Colonic mucosa (tissue), 4 donors: ENCODE results near the gene CYP4Z1. TPM values are rescaled to one million over a fixed set of nuclear protein-coding genes. Genes with fewer than 3 reads are reported as not detected.
"Not testable (repeated sequence)": the region's sequence is repeated elsewhere in the genome, so short reads cannot be mapped to it uniquely, and the experiment has no call there.

Experiments used
- DNase-seq: peaks from one replicate; pipeline ENCODE4 v3.0.0-alpha.2; 2020
- H3K27ac ChIP-seq: fragments of 200-600 bp; one replicate; pipeline ENCODE4 v1.8.0; 2021
- H3K27me3 ChIP-seq: fragments of 200-600 bp; one replicate; pipeline ENCODE4 v1.8.0; 2021
- H3K36me3 ChIP-seq: fragments of 200-600 bp; one replicate; pipeline ENCODE4 v1.8.0; 2021
- H3K4me1 ChIP-seq: fragments of 200-600 bp; one replicate; pipeline ENCODE4 v1.8.0; 2021; ENCODE audit warnings: mild to moderate bottlenecking
- H3K4me3 ChIP-seq: fragments of 200-600 bp; one replicate; pipeline ENCODE4 v1.8.0; 2021
- H3K9ac ChIP-seq, 2 donors: one replicate each; pipeline ENCODE4 v1.7.0; 2013; ENCODE audit warnings: control low read depth in 2 of 2, low read depth in 2 of 2, low read length in 2 of 2
- H3K9me3 ChIP-seq: fragments of 200-600 bp; one replicate; pipeline ENCODE4 v1.8.0; 2021
- intact Hi-C: fragments of 100-400 bp; cut with DNase I; formaldehyde crosslinking; loops from one replicate; pipeline ENCODE4 v1.14.1; 2022
- total RNA-seq, 2 donors: library from RNA; stranded (reverse); fragmentation: NEBNext Ultra II Directional in 1 of 2; extraction: Animal tissue kit (Norgen Biotek cat#: 25700) in 1 of 2; gene quantifications; one replicate each; pipeline ENCODE4 v1.2.1, GENCODE V29; 2021
- TF ChIP-seq, protein P1 (sequence below): fragments of 200-600 bp; IDR thresholded peaks from one replicate; pipeline ENCODE4 v1.8.0; 2022; ENCODE audit warnings: antibody characterized with exemption, mild to moderate bottlenecking
- donor health status: healthy.
- donor health status: DM: no; HTN: no; CAD: no.
- donor health status: DM: no; HTN: no; CAD: no.

Gene CYP4Z1
- total RNA-seq, 2 donors from 2014 or later: not detected

DNA sequence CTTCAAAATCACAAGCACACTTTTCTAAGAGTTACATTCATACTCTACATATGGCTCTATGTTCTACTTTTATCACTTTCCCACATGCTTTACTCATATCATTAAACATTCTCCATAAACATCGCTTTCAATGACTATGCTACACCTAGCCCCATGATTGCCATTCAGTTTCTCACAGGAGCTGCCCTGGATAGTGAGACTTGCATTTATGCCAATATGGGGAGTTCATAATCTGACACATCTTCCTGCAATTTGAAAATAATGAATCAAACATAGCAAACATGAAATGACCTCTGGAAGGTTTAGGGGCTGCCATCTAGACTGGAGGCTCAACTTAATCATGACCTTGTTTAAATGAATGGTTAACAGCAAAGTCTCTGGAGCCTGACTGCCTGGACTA is 61.2 kb downstream of the CYP4Z1 start:
- Histone ChIP-seq H3K9ac (no peak overlapping the region), H3K9me3 (no peaks in the 10 kb centered on the region), H3K27ac (no peak overlapping the region), H3K27me3 (no peaks in the 10 kb centered on the region), H3K36me3 (no peaks in the 10 kb centered on the region), H3K4me1 (no peaks in the 10 kb centered on the region), H3K4me3 (no peak overlapping the region)
- TF ChIP-seq, protein P1, sequence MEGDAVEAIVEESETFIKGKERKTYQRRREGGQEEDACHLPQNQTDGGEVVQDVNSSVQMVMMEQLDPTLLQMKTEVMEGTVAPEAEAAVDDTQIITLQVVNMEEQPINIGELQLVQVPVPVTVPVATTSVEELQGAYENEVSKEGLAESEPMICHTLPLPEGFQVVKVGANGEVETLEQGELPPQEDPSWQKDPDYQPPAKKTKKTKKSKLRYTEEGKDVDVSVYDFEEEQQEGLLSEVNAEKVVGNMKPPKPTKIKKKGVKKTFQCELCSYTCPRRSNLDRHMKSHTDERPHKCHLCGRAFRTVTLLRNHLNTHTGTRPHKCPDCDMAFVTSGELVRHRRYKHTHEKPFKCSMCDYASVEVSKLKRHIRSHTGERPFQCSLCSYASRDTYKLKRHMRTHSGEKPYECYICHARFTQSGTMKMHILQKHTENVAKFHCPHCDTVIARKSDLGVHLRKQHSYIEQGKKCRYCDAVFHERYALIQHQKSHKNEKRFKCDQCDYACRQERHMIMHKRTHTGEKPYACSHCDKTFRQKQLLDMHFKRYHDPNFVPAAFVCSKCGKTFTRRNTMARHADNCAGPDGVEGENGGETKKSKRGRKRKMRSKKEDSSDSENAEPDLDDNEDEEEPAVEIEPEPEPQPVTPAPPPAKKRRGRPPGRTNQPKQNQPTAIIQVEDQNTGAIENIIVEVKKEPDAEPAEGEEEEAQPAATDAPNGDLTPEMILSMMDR: no peak
- intact Hi-C loops: no loop called here
- DNase-seq: no peak

DNA sequence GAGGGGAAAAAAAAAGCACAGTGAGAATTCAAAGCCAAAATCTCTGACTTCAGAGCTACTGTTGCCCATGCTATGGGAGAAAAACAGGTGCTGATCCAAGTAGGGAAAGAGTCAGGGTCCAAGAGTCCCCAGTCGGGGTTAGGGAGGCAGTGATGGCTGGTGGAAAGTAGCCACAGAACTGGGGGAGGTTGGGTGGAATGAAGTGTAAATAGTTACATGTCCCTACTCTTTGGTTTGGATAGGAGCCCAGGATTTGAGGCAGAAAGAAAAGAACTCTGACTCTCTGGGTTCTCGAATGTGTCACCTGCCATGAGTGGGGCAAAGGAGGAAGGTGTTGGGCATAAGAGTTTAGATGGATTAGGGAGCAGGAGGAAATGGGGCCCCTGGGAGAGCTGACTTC is 61.8 kb downstream of the CYP4Z1 start:
- H3K9me3 ChIP-seq, H3K9ac ChIP-seq, DNase-seq, H3K4me1 ChIP-seq, H3K27ac ChIP-seq, intact Hi-C loops, H3K36me3 ChIP-seq, H3K27me3 ChIP-seq, H3K4me3 ChIP-seq: not testable (repeated sequence)

DNA sequence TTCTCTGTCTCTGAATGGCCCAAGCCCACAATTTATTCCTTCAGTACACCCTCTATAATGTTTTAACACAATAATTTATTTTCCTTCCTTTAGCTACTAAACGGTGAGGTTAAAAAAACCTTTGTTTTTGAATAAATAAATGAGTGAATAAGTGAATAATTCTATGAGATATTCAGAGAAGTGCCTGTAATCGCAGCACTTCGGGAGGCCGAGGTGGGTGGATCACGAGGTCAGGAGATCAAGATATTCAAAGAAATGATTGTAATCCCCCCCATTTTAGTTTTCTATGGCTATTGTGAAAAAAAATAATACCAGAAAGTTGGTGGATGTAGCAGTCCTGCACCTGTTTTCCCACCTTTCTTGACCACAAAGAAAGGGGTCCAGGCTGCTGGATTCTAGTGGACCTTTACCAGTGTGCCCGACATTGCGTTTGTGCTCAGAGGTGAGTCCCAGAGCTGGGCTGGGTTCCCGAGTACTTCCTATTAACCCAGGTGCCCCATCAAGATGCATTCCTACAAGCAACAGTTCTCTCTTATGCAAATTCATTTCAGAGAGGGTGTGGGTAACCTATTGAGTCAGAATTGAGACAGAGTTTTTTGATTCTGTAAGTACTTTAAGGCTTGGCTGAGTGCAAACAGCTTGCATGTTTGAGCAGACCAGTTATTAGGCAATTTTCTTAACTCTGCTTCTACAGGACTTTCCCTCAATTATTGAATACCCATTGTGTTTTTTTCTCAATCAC is 62.6 kb downstream of the CYP4Z1 start:
- H3K4me1 ChIP-seq, H3K4me3 ChIP-seq, H3K27ac ChIP-seq, H3K36me3 ChIP-seq, H3K9me3 ChIP-seq, H3K9ac ChIP-seq, intact Hi-C loops, H3K27me3 ChIP-seq, DNase-seq: not testable (repeated sequence)

DNA sequence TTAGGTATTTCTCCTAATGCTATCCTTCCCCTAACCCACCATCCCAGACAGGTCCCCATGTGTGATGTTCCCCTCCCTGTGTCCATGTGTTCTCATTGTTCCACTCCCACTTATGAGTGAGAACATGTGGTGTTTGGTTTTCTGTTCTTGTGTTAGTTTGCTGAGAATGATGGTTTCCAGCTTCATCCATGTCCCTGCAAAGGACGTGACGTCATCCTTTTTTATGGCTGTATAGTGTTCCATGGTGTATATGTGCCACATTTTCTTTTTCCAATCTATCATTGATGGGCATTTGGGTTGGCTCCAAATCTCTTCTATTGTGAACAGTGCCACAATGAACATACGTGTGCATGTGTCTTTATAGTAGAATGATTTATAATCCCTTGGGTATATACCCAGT is 65.6 kb downstream of the CYP4Z1 start:
- H3K9ac ChIP-seq, H3K9me3 ChIP-seq, H3K27ac ChIP-seq, DNase-seq, H3K36me3 ChIP-seq, H3K27me3 ChIP-seq, intact Hi-C loops, H3K4me1 ChIP-seq, H3K4me3 ChIP-seq: not testable (repeated sequence)

- Histone ChIP-seq H3K27ac (no peak within 1 kb of the TSS), H3K9me3 (no peaks in the 10 kb centered on the region), H3K4me3 (no peak within 1 kb of the TSS), H3K36me3 (no peaks in the 10 kb centered on the region), H3K4me1 (no peaks in the 10 kb centered on the region), H3K9ac (no peak within 1 kb of the TSS), H3K27me3 (no peaks in the 10 kb centered on the region)
- TF ChIP-seq, protein P1: no peak
- intact Hi-C loops: no loop called here
- DNase-seq: no peak
These were observed 70.2 kb downstream of the CYP4Z1 start, which contains the start of gene CYP4A22 for GRCh38 chr1:47137198-47137597. Gene CYP4A22 (plus strand): TSS chr1:47137441. CDS start chr1:47137486, 45 bp downstream.

GRCh38 chr1:47137925-47138615 is 71.0 kb downstream of the CYP4Z1 start:
- DNase-seq: no peak
- intact Hi-C loops: no loop called here
- H3K27ac ChIP-seq: no peak overlapping the region
- no peaks in the 10 kb centered on the region for H3K4me1 ChIP-seq
- TF ChIP-seq, protein P1: no peak
- H3K36me3 ChIP-seq: no peaks in the 10 kb centered on the region
- H3K9ac ChIP-seq: no peak overlapping the region
- H3K4me3 ChIP-seq: no peak overlapping the region
- H3K9me3 ChIP-seq: no peaks in the 10 kb centered on the region
- H3K27me3 ChIP-seq: no peaks in the 10 kb centered on the region

DNA sequence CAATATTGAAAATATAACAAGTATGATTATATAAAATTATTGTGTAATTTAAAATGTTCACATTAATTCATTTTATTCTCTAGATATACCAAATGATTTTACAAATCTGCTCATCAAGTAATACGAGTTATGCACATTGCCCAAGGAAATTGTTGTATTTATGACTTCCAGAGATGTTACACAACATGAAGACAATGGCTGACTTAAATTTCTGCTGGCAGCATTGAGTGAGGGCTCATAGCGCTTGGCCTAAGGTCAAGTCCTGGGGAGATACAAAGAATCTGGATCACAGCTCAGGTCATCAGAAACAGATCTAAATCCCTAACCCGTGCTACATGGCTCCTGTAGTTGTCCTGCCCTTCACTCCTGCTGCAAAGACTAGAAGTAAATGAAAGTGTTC is 73.3 kb downstream of the CYP4Z1 start:
- DNase-seq, H3K27ac ChIP-seq, H3K4me1 ChIP-seq, H3K27me3 ChIP-seq, H3K9ac ChIP-seq, intact Hi-C loops, H3K9me3 ChIP-seq, H3K4me3 ChIP-seq, H3K36me3 ChIP-seq: not testable (repeated sequence)

DNA sequence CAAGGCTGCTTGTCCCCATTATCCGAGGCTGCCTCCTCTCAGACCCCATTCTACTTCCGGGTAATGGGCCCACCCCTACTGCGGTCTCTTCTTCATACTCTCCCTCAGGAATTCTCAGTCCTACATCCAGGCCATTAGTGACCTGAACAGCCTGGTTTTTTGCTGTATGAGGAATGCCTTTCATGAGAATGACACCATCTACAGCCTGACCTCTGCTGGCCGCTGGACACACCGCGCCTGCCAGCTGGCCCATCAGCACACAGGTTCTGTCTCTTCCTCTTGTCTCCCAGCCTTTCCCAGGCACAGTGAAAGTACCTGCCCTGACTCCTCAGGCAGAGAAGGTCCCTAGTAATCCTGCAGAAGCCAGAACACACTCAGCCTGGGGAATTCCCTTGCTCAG is 76.6 kb downstream of the CYP4Z1 start:
- H3K4me3 ChIP-seq, H3K27me3 ChIP-seq, H3K36me3 ChIP-seq, H3K9me3 ChIP-seq, H3K4me1 ChIP-seq, H3K27ac ChIP-seq, DNase-seq, intact Hi-C loops, H3K9ac ChIP-seq: not testable (repeated sequence)

DNA sequence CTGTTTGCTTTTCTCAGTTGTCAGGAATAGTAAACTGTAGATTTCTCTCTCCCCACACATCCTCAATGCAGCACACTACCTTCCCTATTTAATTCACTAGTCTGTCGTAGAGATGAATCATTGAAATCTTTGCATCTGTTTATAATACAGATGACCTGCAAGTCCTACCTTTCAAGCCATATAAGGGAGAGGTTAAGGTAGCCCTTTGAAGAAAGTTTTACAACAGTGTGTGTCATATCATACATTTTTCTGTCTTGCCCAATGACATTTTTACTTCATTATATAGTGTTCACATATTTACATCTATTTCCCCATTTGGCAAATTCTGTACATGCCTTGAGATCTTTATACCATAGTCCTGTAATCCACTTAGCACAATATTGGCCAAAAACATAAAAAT is 79.5 kb downstream of the CYP4Z1 start:
- H3K9me3 ChIP-seq, H3K27me3 ChIP-seq, H3K9ac ChIP-seq, H3K36me3 ChIP-seq, DNase-seq, intact Hi-C loops, H3K4me1 ChIP-seq, H3K4me3 ChIP-seq, H3K27ac ChIP-seq: not testable (repeated sequence)
